A549 (cell line): Measurements from ENCODE around the gene TTC36. TPM values are rescaled to one million over a fixed set of nuclear protein-coding genes. Genes with fewer than 3 reads are reported as not detected.
"Not testable (repeated sequence)": the region's sequence is repeated elsewhere in the genome, so short reads cannot be mapped to it uniquely, and the experiment has no call there.

ENCODE experiments used
- ATAC-seq, 2 experiments: fragments of 200-7000 bp in 1 of 2; fragments of >200 bp in 1 of 2; cut with Nextera tagmentation in 1 of 2; cut with Tn5 transposase in 1 of 2; 3 replicates each; pipeline versions ENCODE4 v1.8.0 to v1.9.1; 2018 to 2020; ENCODE audit warnings: mild to moderate bottlenecking in 1 of 2, moderate library complexity in 1 of 2
- CTCF ChIA-PET: fragments of 300-600 bp; sonication (Branson Sonifier 250); formaldehyde crosslinking; extraction: SDS; loops from one replicate; lab custom pipeline; 2021; ENCODE audit warnings: antibody characterized with exemption, inconsistent platforms; lab: Yijun Ruan, JAX
- POLR2A ChIA-PET: fragments of 350-600 bp; formaldehyde crosslinking; extraction: SDS; loops from one replicate; lab custom pipeline; 2021; ENCODE audit warnings: antibody characterized with exemption, inconsistent platforms; lab: Yijun Ruan, JAX
- DNase-seq, 2 experiments: peaks; one replicate each; pipeline versions ENCODE4 v3.0.0 to v3.0.0-alpha.2; 2011 to 2016; ENCODE audit warnings: low read depth in 1 of 2, low spot score in 1 of 2
- FAIRE-seq: peaks from 2 replicates; lab custom pipeline; 2011; peaks lifted over from hg19 to GRCh38; lab: Jason Lieb, UNC
- H3K27ac ChIP-seq, 2 experiments: fragments of >200 bp; sonication (Bioruptor Twin); formaldehyde crosslinking; 3 replicates each; pipeline ENCODE4 v1.5.1; 2016 to 2017
- H3K4me1 ChIP-seq: fragments of >200 bp; sonication (Bioruptor Twin); formaldehyde crosslinking; 3 replicates; pipeline ENCODE4 v1.6.1; 2016
- H3K4me2 ChIP-seq: fragments of >200 bp; sonication (Bioruptor Twin); formaldehyde crosslinking; 3 replicates; pipeline ENCODE4 v1.6.1; 2016
- H3K4me3 ChIP-seq: fragments of >200 bp; sonication (Bioruptor Twin); formaldehyde crosslinking; 3 replicates; pipeline ENCODE4 v1.5.1; 2016
- H3K9me3 ChIP-seq: fragments of >200 bp; sonication (Bioruptor Twin); formaldehyde crosslinking; 3 replicates; pipeline ENCODE4 v1.6.1; 2016
- BHLHE40 ChIP-seq: IDR thresholded peaks from 2 replicates; pipeline ENCODE4 v1.6.1; 2012; ENCODE audit warnings: low read depth, low read length, inconsistent platforms
- CHD4 ChIP-seq: fragments of 200-600 bp; sonication (generic); IDR thresholded peaks from 2 replicates; pipeline ENCODE4 v1.6.1; 2016; ENCODE audit warnings: antibody characterized with exemption, mild to moderate bottlenecking, borderline replicate concordance
- FOXS1 ChIP-seq: fragments of 250-450 bp; sonication (Bioruptor Pico); IDR thresholded peaks from 2 replicates; pipeline ENCODE4 v1.5.0; 2020; ENCODE audit warnings: mild to moderate bottlenecking, moderate library complexity
- HDAC2 ChIP-seq: fragments of 200-600 bp; sonication (generic); IDR thresholded peaks from 2 replicates; pipeline ENCODE4 v1.6.1; 2016
- JUNB ChIP-seq: fragments of >200 bp; sonication (Bioruptor Twin); formaldehyde crosslinking; IDR thresholded peaks from 2 replicates; pipeline ENCODE4 v1.6.1; 2016
- KDM5A ChIP-seq: fragments of 200-600 bp; sonication (generic); IDR thresholded peaks from 2 replicates; pipeline ENCODE4 v1.6.1; 2016; ENCODE audit warnings: antibody characterized with exemption, mild to moderate bottlenecking
- MAFK ChIP-seq: fragments of 450-650 bp; IDR thresholded peaks from 2 replicates; pipeline ENCODE4 v1.6.1; 2014; ENCODE audit not compliant: partially characterized antibody
- NFE2L2 ChIP-seq: fragments of 150-350 bp; conservative IDR thresholded peaks from 2 replicates; pipeline ENCODE4 v1.6.1; 2014; ENCODE audit warnings: low read length
- PHF8 ChIP-seq: fragments of 200-600 bp; sonication (generic); IDR thresholded peaks from 2 replicates; pipeline ENCODE4 v1.6.1; 2016; ENCODE audit warnings: low read depth, mild to moderate bottlenecking, antibody characterized with exemption, moderate library complexity, borderline replicate concordance
- RNF2 ChIP-seq: fragments of 200-600 bp; sonication (generic); IDR thresholded peaks from 2 replicates; pipeline ENCODE4 v1.6.1; 2016; ENCODE audit warnings: low read depth, mild to moderate bottlenecking, antibody characterized with exemption, moderate library complexity, borderline replicate concordance
- ZC3H11A ChIP-seq: fragments of 450-650 bp; IDR thresholded peaks from 2 replicates; pipeline ENCODE4 v1.6.1; 2014; ENCODE audit warnings: antibody characterized with exemption, mild to moderate bottlenecking
- WGBS: methylation state at CpG from one replicate; pipeline ENCODE4 v1.1.6; 2017; ENCODE audit errors: missing lambda C conversion rate; 5-methylcytosine and 5-hydroxymethylcytosine counted together
- polyA minus RNA-seq: library from RNA; depleted of rRNA, polyadenylated mRNA; stranded (reverse); fragments of >200 nt; gene quantifications from 2 replicates; pipeline ENCODE4 v1.2.3, GENCODE V29; 2011; rRNA and poly(A)+ RNA removed
- polyA plus RNA-seq, 4 experiments: library from polyadenylated mRNA; depleted of rRNA in 3 of 4; stranded (reverse); fragments of >200 nt; fragmentation: RNase III in 1 of 4; extraction: RNeasy Plus Mini Kit Qiagen cat#74134 plus additional on column Dnase treatment in 1 of 4; gene quantifications; 2 replicates in 3 of 4; 3 replicates in 1 of 4; pipeline ENCODE4 v1.2.3, GENCODE V29; 2011 to 2017
- TF ChIP-seq, protein P1 (sequence below): fragments of >200 bp; sonication (Bioruptor Twin); formaldehyde crosslinking; IDR thresholded peaks from 3 replicates; pipeline ENCODE4 v1.6.1; 2016
- TF ChIP-seq, protein P2 (sequence below): fragments of 450-650 bp; IDR thresholded peaks from 2 replicates; pipeline ENCODE4 v1.6.1; 2014; ENCODE audit warnings: antibody characterized with exemption
- TF ChIP-seq, protein P3 (sequence below): fragments of 200-600 bp; sonication (generic); IDR thresholded peaks from 2 replicates; pipeline ENCODE4 v1.6.1; 2016; ENCODE audit warnings: antibody characterized with exemption, mild to moderate bottlenecking, moderate library complexity
- TF ChIP-seq, protein P4 (sequence below): fragments of >200 bp; sonication (Bioruptor Twin); formaldehyde crosslinking; IDR thresholded peaks from 3 replicates; pipeline ENCODE4 v1.5.1; 2016

TTC36 gene, protein sequence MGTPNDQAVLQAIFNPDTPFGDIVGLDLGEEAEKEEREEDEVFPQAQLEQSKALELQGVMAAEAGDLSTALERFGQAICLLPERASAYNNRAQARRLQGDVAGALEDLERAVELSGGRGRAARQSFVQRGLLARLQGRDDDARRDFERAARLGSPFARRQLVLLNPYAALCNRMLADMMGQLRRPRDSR
- not detected in 2 replicates for polyA plus RNA-seq (2011; rRNA removed)
- polyA plus RNA-seq (2012; cell fraction: cytosol; rRNA removed): 0.08 TPM in 1 of 2 replicates, not detected in the other
- 0.17 TPM in 1 of 2 replicates, not detected in the other for polyA plus RNA-seq (2012; cell fraction: nucleus; rRNA removed)
- not detected in 3 replicates for polyA plus RNA-seq (2017; fragmentation: RNase III; extraction: RNeasy Plus Mini Kit Qiagen cat#74134 plus additional on column Dnase treatment)
- 0.25 TPM in 1 of 2 replicates, not detected in the other for polyA minus RNA-seq

DNA sequence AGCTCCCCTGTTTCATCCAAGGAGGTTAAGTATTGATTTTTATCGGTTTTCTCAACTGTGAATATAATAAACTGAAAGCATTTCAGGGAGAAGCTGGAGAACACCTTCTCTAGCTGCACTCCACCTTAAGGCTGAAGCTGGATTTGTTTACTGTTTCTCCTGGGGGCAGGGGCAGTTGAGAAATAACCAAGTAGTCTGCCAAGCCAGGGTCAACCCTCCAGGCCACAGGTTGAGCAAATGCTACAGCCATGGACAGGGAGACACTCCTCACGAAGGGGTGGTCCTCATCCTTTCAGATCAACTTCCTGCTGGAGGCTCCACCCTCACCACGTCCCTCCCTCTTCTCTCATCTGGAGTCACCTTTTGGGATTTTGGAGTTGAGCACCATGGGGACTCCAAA, at the start of gene TTC36:
TSS of gene TTC36 (plus strand) at position 366 of the 400 bp plus-strand sequence. CDS start at position 387, 21 bp downstream.
- no peak for TF ChIP-seq PHF8
- TF ChIP-seq MAFK: no peak
- no peak for TF ChIP-seq FOXS1 (CRISPR knock-in tag)
- no peak for TF ChIP-seq CHD4
- TF ChIP-seq, protein P1, sequence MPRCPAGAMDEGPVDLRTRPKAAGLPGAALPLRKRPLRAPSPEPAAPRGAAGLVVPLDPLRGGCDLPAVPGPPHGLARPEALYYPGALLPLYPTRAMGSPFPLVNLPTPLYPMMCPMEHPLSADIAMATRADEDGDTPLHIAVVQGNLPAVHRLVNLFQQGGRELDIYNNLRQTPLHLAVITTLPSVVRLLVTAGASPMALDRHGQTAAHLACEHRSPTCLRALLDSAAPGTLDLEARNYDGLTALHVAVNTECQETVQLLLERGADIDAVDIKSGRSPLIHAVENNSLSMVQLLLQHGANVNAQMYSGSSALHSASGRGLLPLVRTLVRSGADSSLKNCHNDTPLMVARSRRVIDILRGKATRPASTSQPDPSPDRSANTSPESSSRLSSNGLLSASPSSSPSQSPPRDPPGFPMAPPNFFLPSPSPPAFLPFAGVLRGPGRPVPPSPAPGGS: no peak
- TF ChIP-seq NFE2L2: no peak
- no peak for TF ChIP-seq JUNB
- ATAC-seq: no peak

DNA sequence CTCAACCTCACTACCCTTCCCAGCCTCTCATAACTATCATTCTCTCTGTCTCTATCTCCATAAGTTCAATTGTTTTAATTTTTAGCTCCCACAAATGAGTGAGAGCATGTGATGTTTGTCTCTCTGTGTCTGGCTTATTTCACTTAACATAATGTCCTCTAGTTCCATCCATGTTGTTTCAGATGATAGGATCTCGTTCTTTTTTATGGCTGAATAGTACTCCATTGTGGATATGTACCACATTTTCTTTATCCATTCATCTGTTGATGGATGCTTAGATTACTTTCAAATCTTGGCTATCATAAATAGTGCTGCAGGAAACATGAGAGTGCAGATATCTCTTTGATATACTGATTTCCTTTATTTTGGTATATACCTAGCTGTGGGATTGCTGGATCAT, 46.0 kb upstream of the TTC36 start:
- ATAC-seq, H3K4me2 ChIP-seq, DNase-seq, H3K4me1 ChIP-seq, POLR2A ChIA-PET, FAIRE-seq, H3K9me3 ChIP-seq, H3K27ac ChIP-seq, H3K4me3 ChIP-seq: not testable (repeated sequence)
- 93% methylated on average over 1 of the region's 1 CpG for WGBS
- CTCF ChIA-PET: interaction anchor here (0.7 to 1.4 kb wide), 3 partner anchors 9 to 102 kb away, joined by 3 read pairs; no protein-coding TSS in a partner anchor

More for the DNA sequence above, at the start of gene TTC36:
- no peak for DNase-seq
- 40% methylated on average over 2 of the region's 3 CpGs for WGBS
- no peak for FAIRE-seq
- H3K9me3 ChIP-seq: no peaks in the 10 kb centered on the region
- H3K27ac ChIP-seq: no peak within 1 kb of the TSS
- no peak within 1 kb of the TSS for H3K4me2 ChIP-seq
- ChIA-PET CTCF (interaction anchor here (1.4 kb wide), 1 partner anchor 16 kb away, joined by 3 read pairs; no protein-coding TSS in a partner anchor), POLR2A (interaction anchor here (0.5 kb wide), 1 partner anchor 8 kb away, joined by 3 read pairs; no protein-coding TSS in a partner anchor)
- no peaks in the 10 kb centered on the region for H3K4me1 ChIP-seq
- H3K4me3 ChIP-seq: no peak within 1 kb of the TSS

DNA sequence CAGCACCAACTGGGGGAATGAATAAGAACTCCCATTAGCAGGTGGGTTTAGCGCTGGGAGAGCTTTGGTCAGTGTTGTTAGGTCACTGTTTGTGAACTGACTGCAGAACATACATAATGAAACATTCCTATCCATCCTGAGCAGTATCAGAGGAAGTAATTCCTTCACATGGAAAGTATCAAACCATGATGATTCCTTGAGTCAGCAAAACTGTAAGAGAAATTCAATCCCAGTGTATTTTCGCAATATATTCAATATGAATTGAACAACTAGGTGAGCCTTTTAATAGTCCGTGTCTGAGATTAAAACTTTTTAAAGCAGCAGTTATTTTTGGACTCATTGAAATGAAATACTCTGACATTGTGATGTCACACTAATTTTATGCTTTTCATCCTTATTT, 42.9 kb upstream of the TTC36 start:
- Histone ChIP-seq H3K4me2 (no peak overlapping the region), H3K4me3 (no peak overlapping the region), H3K27ac (no peak overlapping the region), H3K4me1 (no peaks in the 10 kb centered on the region), H3K9me3 (no peaks in the 10 kb centered on the region)
- POLR2A ChIA-PET: no interaction called here
- FAIRE-seq (no peak), DNase-seq (no peak), ATAC-seq (no peak)
- 91% methylated on average over 3 of the region's 3 CpGs for WGBS
- TF ChIP-seq BHLHE40: no peak
- TF ChIP-seq, protein P2, sequence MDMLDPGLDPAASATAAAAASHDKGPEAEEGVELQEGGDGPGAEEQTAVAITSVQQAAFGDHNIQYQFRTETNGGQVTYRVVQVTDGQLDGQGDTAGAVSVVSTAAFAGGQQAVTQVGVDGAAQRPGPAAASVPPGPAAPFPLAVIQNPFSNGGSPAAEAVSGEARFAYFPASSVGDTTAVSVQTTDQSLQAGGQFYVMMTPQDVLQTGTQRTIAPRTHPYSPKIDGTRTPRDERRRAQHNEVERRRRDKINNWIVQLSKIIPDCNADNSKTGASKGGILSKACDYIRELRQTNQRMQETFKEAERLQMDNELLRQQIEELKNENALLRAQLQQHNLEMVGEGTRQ: no peak
- no peak for TF ChIP-seq KDM5A
- TF ChIP-seq MAFK: peak; percentile 28
- TF ChIP-seq RNF2: no peak
- CTCF ChIA-PET: interaction anchor here (0.7 kb wide), 1 partner anchor 86 kb away, joined by 3 read pairs; no protein-coding TSS in a partner anchor

DNA sequence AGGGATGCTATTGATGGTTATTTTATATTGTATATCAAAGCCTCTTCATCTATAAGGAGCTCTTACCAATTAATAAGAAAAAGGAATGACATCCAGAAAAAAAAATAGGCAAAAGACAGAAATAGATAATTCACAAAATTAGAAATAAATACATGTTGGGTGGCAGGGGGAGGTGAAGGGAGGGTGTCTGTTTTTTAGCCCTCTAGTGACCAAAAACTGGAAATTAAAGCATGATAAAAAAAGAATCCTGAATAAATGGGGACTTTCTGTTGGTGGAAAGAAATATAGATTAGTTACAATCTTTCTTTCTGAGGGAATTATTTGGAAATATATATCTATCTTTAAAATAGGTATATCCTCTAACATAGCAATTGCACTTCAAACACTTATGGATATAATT, 42.0 kb upstream of the TTC36 start:
- FAIRE-seq (no peak), DNase-seq (peak in 1 of 2 experiments; percentile 21), ATAC-seq (no peak)
- Histone ChIP-seq H3K4me2 (no peak overlapping the region), H3K9me3 (no peaks in the 10 kb centered on the region), H3K27ac (no peak overlapping the region), H3K4me3 (no peak overlapping the region), H3K4me1 (no peaks in the 10 kb centered on the region)
- ChIA-PET CTCF (interaction anchor here (0.7 kb wide), 1 partner anchor 87 kb away, joined by 3 read pairs; no protein-coding TSS in a partner anchor), POLR2A (no interaction called here)
- TF ChIP-seq, protein P3, sequence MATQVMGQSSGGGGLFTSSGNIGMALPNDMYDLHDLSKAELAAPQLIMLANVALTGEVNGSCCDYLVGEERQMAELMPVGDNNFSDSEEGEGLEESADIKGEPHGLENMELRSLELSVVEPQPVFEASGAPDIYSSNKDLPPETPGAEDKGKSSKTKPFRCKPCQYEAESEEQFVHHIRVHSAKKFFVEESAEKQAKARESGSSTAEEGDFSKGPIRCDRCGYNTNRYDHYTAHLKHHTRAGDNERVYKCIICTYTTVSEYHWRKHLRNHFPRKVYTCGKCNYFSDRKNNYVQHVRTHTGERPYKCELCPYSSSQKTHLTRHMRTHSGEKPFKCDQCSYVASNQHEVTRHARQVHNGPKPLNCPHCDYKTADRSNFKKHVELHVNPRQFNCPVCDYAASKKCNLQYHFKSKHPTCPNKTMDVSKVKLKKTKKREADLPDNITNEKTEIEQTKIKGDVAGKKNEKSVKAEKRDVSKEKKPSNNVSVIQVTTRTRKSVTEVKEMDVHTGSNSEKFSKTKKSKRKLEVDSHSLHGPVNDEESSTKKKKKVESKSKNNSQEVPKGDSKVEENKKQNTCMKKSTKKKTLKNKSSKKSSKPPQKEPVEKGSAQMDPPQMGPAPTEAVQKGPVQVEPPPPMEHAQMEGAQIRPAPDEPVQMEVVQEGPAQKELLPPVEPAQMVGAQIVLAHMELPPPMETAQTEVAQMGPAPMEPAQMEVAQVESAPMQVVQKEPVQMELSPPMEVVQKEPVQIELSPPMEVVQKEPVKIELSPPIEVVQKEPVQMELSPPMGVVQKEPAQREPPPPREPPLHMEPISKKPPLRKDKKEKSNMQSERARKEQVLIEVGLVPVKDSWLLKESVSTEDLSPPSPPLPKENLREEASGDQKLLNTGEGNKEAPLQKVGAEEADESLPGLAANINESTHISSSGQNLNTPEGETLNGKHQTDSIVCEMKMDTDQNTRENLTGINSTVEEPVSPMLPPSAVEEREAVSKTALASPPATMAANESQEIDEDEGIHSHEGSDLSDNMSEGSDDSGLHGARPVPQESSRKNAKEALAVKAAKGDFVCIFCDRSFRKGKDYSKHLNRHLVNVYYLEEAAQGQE: no peak
- no peak for TF ChIP-seq RNF2
- no peak for TF ChIP-seq ZC3H11A
- TF ChIP-seq, protein P4, sequence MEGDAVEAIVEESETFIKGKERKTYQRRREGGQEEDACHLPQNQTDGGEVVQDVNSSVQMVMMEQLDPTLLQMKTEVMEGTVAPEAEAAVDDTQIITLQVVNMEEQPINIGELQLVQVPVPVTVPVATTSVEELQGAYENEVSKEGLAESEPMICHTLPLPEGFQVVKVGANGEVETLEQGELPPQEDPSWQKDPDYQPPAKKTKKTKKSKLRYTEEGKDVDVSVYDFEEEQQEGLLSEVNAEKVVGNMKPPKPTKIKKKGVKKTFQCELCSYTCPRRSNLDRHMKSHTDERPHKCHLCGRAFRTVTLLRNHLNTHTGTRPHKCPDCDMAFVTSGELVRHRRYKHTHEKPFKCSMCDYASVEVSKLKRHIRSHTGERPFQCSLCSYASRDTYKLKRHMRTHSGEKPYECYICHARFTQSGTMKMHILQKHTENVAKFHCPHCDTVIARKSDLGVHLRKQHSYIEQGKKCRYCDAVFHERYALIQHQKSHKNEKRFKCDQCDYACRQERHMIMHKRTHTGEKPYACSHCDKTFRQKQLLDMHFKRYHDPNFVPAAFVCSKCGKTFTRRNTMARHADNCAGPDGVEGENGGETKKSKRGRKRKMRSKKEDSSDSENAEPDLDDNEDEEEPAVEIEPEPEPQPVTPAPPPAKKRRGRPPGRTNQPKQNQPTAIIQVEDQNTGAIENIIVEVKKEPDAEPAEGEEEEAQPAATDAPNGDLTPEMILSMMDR: peak; percentile 14; the same call in 1 of the 3 replicates
- no peak for TF ChIP-seq HDAC2
